ENCODE data around the gene FOXN3.

DNA sequence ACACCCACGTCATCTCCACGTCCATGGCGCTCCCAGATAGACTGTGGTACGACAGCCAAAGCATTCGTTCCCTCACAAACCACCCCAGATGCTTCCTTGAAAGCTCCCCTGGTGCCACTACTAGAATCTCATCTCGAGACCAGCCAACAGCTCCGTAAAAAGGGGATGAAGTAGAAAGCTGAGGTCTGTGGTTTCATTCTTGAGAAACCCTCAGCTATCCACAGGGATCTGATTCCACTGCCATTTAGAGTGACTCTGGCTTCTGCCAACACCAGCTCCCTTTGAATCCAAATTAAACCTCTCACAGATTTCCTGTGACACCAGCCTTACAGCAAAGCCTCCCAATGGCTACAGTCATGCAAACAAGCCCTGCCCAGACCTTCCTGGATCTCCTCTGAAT, 18.5 kb upstream of the FOXN3 start:
- TF ChIP-seq POLR2A (IDR thresholded peaks at IDR 0.05; ENCODE audit: low read depth, low read length) (no peak), POLR2AphosphoS5 (IDR thresholded peaks at IDR 0.05; ENCODE audit: low read depth, low read length) (no peak), TAF1 (IDR thresholded peaks at IDR 0.05; ENCODE audit: borderline replicate concordance, low read depth, low read length) (no peak)

Measured in GM12892 (cell line).